Activated naive CD4-positive, alpha-beta T cell treated with anti-CD3 and anti-CD28 coated beads, Interleukin-2, amount 50 U/mL, for 16 hours (primary cell): ENCODE data around the gene TPM2.

ENCODE experiments used
- DNase-seq: peaks from one replicate; pipeline ENCODE4 v3.0.0-alpha.2; 2020

Gene TPM2

DNA sequence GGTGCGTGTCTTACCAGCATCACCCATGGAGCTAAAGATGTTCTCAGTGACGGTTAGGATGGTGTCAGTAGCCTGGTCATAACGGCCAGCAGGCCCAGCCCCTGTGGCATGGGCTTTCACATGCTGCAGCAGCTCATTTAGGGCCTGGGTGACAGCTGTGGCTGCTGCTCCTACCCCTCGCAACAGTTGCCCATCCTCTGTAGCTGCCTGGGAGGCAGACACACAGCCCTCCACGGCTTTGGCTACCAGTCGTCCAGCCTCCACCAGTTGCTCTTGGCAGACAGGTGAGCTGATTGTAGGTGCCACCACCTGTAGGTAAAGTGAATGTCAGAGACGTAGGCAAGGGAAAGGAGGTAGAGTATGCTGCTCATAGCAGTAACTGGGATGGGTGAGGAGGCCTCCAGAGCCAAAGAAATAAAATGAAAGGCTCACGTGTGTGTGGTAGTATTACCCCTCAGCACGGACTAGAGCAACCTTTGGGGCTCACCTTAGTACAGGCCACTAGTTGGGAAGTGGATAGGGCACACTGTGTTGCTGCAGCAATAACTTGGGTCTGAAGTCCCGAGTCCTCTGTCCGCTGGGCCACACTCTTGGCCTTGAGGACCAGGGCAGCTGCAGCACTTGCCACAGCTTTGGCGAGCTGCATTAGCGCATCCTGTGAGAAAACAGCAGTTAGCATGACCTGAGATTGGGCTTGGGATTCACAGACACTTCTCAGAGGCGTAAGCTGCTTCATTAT is 27.6 kb upstream of the TPM2 start:
- no peak for DNase-seq

DNA sequence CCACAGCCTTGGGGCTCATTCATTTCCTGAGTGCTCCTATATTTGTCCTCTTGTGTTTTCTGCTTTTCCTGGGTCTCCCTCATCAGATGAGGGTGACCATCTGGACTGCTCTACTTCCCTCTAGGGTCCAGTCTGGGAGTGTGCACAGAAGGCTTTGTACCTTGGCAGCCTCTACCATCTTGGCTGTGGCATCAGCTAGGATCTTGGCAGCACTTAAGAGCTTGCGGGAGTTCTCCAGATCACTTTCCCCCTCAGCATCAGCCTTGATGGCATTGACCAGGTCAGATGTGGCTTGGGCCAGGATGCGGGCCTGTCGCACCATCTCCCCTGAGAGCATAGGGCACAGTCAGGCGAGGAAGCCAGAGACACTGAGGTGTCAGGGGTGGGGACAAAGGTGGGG is 26.5 kb upstream of the TPM2 start:
- no peak for DNase-seq

DNA sequence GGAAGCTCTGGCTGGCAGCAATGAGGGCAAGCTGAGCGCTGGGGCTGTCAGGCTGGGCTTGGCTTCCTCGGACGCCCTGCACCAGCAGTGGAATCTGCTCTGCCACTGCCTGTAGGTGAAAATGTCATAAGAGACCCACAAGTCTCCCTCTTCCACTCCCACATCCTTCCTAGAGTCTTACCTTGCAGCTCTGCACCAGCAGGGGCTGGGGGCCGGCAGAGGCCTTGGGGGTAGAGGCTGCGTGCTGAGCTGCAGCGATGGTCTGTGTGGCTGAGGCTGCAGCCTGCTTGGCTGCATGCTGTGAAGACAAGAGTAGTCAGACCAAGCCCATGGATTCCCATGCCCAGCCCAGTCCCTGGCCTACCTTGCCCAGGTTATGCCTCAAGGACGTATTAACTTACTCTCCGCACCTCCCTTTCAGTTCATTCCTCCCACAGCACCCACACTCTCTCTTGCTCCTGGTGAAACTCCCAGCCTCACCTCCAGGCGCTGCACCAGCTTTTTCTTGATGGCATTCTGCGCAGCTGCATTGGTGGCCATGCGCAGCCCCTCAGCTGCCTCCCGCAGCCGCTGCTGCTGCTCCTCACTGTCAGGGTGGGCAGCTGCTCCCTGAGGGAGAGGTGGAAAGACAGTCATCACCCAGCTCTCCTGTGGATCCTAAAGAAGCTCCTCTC is 25.0 kb upstream of the TPM2 start:
- no peak for DNase-seq

DNA sequence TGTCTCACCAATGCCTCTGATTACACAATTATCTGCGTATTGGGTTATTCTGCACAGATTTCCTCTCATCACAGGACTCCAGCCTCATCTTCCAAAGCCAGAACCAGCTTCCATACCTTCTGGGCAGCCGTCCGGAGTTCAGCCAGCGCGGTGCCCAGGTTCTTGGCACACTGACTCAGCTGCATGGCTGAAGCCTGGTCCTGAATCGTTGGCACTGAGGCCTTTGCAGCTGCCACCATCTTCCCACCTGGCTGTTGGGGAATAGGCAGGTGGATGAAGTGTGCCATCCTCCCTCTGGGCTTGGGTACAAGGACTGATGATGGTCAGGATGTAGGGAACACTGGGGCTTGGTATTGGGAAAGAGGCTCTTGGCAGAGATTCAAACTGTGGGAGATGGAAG is 24.4 kb upstream of the TPM2 start:
- no peak for DNase-seq

DNA sequence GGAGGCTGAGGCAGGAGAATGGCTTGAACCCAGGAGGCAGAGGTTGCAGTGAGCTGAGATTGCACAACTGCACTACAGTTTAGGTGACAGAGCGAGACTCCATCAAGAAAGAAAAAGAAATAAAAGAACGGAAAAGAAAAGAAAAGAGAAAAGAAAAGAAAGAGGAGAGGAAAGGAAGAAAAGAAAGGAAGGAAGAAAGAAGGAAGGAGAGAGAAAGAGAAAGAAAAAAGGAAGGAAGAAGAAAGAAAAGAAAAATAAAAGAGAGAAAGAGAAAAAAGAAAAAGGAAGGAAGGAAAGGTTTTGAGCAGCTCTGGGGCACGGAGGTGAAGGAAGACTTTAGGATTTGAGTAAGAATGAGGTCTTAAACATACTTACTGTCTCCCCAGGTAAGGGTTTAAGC is 23.9 kb upstream of the TPM2 start:
- no peak for DNase-seq

DNA sequence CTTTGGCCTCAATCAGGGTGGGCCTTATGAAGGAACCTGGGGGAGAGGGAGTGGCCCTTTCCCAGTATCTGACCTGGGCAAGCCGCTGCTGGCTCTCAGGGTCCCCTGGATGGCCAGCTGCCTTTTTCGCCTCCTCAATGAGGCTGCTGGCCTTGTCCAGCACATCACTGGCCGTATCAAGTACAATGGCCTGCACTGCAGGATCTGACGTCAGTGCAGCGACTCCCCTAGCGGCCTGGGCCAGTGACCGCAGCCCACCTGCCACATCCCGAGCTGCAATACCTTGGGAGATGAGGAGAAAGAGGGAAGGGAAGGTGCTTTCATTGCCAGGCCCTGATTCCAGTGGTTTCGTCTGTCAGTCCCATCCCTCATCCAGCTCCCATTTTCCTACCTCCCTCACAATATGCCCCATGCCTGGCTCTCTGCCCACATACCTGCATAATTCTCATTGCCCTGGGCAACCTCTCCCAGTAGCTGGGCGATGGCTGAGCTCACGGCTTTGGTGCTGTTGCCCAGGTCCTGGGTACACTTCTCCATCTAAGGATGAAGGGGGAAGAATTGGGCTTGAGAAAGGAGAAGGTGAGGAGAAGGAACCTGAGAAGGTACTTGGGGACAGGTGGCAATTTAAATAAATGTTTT is 23.2 kb upstream of the TPM2 start:
- DNase-seq, result no peak

DNA sequence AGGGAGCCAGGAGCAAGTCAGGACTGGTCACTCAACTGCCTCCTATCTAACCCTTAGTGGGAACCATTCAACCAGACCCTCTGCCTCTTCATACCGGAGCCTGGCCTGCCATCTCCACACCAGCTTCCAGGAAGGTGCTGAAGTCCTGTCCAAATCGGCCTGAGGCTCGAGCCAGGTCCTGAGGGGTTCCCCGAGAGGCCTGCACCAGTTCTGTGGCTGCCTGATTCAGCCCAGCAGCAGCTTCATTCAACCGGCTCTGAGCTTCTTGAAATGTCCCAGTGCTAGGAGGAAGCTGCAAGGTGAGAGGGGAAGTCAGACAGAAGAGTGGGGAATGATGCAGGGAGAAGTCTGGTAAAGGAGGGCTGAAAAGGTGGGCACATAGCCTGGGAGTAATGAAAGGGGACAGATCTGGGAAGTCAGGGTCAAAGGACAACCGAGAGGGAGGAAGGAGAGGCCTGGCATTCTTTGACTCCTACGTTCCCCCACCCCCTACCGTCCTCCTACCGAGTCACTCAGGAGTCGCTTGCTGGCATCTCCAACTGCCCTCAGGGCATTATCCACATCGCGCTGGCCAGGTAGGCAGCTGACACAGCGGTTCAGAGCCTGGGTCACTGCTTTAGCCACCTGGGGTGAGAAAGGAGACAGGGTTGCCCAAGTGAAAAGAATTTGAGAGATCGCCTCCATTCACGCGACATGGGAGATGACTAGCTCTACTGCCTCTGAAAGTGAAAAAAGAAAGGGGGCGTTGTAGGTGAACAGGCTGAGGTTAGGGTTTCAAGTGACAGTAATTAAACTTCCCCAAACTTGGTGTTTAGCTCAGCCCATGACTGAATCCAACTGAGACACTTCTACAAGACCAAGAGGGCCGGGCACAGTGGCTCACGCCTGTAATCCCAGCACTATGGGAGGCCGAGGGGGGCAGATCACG is 22.0 kb upstream of the TPM2 start:
- no peak for DNase-seq

DNA sequence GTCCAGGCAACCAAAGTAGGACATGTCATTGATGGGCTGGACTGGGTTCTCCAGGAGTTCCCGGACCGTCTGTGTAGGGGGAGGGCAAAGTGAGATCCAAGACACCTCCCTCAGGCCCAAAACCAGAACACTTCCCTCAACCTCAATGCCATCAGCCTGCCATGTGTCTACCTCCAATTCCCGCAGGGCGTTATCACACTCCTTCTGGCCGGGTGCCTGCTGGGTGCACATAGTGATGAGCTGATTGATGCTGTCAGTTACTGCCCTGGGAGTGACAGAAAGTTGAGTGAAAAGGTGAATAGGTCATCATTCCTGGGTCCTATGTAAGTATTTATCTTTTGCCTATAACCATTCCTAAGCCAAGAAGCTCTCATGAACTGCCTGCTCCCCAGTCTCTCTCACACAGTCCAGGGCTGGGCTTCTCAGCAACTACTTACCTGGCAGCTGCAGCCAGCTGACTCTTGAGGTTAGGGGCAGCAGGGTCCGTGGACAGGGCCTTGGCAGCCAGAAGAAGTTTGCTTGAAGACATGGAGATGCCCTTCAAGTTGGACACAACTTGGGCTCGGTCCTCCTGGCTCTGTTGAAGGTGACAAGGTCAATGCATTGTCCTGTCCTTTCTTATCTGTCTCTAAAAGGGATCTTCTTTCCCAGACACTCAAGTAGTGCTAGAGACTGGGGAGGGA is 21.2 kb upstream of the TPM2 start:
- DNase-seq, result no peak

DNA sequence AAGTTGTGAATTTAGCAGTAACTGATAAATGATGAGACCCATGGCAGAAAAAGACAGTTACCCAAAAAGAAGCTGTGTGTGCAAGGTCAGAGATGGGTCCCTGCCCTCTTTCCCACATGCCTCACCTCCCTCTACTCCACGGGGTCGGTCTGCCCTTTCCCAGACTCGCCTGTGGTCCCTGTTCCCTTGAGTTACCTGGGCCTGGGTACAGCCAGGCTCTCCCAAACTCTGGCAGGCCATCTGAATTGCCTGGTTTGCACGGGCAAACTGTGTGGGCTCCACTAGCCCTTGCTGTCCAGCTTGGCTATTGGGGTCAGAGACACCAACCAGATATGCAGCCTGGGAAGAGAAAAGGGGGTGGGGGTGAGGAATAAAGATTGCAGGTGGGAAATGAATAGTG is 18.4 kb upstream of the TPM2 start:
- DNase-seq, result no peak

DNA sequence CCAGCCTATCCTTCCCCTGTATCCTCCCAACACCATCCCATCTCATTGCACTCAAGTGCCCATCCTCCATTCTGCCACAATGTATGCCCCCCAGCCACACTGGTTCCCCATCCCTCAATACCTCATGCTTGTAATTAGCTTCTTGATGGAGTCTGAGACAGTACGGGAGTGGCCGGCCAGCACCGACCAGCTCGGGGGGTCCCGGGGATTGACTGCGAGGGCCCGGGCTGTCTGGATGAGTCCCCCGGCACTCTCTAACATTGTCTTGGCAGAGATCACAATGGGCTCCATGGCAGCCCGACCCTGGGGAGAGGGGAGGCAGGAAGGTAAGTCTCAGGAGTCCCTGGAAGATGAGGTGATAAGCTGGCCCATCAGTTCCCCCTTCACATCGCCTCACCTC is 17.2 kb upstream of the TPM2 start:
- DNase-seq, result no peak

DNA sequence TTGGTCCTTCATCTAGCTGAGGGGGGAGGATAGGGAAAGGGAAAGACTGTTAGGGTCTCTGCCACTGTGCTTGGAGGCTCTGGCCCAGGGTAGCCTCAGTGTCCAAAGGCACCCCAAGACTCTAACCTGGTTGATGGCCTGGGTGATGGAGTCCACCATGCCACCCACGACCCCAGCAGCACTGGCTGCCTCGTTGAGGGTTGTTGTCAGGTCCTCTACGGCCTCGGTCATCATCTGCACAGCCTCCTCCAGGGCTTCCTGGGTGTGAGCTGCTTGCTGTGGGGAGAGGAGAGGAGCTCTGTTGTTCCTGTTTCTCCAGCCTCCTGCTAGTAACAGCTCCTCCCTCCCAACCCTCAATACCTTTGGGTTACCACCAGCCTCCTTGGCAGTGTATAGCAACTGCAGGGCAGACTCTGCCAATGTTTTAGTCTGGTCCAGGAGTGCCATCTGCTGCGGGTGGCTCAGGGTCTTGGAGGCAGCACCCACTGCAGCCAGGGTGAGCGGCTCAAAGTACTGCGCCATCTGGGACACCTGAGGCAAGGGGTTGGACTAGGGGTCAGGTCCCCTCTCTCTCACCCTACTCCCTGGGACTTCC is 16.2 kb upstream of the TPM2 start:
- DNase-seq, result no peak

DNA sequence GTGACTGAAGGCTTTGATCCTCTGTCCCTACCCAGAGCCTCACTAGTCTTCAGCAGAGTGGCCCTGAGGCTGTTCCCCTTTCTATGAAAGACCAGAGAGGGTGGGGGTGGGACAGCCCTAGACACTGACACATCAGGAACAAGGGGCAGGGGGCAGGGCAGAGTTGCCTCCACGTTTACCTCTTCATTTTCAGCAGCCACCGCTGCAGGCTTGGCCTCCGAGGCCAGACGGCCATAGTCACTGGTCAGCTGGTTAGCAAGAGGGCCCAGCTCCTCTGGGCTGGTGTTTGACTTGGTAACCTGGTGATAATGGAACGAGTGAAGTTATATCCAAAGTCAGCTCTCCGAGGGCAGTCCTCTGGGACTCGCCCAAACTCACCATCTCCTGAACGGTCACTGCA is 15.6 kb upstream of the TPM2 start:
- no peak for DNase-seq

DNA sequence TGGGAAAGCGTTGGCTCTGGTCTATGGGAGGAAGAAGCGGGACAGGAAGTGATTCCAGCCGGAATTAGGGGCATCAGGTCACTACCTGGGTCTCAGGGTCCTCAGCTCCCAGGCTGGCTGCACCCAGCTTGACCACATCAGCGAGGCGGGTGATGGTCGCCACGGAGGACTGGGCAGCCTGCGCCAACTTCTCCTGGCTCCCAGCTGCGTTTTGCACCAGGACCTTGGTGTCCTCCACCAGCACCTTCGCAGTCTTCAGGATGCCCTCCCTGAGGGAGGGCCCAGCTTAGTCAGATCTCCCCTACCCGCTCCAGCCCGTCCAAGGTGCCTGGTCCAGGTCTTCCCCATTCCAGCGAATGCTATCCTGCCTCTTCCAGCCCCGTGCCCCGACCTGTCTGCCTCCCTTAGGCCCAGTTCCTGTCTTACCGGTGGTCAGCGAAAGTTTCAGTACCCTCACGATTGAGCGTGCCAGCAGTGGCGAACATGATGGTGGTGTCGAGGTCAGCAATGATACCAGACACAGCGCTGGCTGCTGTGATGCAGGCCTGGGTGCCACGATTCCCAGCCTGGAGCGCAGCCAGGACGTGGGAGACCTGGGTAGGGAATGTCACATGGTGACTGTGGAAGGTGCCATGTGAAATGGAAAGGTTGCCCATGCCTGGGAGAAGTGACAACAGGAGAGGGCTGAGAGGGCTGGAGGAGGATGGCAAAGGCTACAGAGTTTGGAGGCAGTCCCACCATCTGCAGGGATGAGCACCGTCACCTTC is 14.4 kb upstream of the TPM2 start:
- no peak for DNase-seq

DNA sequence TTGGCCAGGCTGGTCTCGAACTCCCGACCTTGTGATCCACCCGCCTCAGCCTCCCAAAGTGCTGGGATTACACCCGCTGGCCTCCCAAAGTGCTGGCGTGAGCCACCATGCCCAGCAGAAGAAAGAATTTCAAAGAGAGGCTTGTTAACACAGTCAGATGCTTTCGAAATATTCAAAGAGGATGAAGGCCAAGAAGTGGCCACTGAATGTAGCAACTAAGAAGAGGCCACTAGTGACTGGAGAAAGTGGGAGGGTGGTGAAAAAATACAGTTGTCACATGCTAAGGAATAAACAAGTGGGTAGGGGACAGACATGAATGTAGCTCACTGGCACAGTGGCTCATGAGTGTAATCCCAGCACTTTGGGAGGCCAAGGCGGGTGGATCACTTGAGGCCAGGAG is 13.0 kb upstream of the TPM2 start:
- DNase-seq, result no peak

DNA sequence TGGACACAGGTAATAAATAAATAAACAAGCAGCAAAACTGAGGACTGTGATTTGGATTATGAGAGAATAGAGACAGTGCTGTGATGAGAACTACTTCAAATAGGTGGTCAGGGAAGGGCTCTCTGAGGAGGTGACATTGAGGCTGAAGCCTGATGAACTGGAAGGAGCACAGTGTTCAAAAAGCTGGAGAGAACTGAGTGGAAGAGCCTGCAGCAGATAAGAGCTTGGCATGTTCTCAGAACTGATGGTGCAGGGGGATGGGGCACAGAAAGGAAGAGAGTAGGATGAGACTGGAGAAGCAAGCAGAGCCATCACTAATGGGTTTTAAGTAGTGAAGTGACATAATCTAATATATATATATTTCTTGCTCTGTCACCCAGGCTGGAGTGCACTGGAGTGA is 11.2 kb upstream of the TPM2 start:
- no peak for DNase-seq

DNA sequence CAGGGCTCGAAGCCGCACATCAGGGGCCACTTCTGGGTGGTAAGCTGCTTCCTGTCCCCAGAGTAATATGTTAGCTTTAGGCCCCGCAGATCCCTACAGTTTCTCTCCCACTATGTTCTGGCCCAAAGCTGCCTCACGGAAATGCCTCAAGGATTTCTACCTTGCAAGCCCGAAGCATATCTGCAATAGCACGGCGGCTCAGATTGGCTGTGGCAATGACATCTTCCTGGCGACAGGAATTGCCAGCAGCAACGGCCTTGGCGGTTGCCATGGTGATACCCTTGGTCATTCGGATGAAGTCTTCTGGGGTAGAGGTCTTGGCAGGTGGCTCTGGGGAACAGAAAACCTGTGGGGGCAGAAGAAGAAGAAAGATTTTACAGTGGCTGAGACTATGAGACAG is 10.3 kb upstream of the TPM2 start:
- no peak for DNase-seq

DNA sequence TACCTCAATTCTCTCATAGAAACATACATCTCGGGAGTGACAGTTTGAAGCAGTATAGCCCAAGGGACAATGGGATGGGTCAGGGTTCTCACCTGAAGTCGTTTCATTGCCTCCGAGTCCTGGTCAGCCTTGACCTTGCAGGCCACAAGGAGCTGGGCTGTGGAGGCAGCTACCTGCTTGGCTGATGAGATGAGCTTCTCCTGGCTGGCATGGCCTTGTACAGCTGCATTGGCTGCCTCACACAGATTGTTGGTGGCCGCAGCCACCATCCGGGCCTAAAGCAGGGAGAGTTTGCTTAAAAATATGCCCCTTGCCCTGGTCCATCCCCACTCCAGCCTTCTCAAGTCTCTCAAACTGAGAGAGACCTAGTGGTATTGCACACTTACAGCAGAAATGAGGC is 8.5 kb upstream of the TPM2 start:
- no peak for DNase-seq

DNA sequence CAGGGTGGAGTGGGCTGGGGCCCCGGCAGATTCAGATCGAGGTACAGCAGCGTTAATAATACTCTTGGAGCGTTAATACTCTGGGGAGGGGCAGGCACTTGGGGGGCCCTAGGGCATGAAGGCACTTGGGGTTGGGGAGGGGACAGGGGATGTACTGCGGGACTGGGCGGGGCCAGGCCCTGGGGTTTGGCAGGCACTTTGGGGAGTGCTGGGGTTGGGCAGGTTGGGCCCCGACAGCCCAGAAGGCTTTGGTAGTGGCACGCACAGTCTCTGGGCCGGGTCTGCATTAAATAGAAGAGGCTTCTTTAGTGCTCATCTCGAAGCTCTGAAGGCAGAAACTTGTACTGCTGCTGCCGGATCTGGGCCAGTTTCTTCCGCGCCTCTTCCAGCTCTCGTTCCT is 7.8 kb upstream of the TPM2 start:
- DNase-seq, result no peak

DNA sequence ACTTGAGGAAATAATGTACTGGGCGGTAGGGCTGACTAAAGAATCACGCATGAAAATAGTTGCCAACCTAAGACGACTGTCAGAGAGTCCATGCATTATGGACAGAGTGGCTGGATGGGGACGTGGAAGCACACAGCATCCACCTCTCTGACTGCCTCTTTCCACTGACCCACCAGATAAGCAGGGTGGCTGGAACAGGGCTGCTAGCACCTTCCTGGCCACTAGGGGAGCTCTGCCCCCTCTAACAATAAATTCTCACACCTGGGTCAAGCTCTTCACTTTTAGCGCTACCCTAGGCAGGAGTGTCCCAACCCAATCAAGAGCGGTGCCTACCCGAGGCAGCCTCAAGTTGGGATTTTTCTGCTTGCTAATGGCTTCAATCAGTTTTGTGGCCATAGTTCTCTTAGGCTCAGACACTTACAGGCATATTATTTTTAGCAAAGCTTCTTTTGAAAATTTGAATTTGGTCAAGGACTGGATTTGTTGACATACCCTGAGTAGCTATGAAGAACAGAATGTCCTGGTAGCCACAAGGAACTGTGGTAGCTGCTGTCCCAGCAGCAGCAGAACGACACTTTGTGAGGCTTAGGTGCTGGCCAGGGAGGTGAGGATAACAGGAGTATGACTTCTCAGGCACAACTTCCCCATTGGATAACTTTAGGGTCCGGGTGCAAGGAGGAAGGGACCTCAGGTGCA is 6.9 kb upstream of the TPM2 start:
- peak; percentile 52 for DNase-seq

DNA sequence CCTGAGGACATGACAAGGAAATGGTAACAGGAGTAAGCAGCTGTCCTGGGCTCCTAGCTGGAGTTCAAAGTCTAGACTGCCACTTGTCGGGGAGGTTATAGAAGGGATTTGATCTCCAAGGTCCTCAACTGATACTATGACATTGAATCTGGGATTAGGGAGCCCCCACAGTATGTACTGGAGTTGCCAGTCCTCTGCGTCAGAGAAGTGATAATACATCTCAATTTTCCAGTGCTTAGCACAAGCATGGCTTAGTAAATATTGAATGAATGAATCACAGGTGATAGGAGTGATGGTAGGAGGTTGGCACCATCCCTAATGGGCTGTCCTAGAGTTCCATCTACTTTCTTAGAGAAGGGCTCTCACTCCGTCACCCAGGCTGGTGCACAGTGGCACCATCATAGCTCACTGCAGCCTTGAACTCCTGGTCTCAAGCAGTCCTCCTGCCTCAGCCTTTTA is 6.2 kb upstream of the TPM2 start:
- DNase-seq, result no peak
